CD4-positive, CD25-positive, alpha-beta regulatory T cell (primary cell): Measurements from ENCODE around the gene TMCO1. TPM values are rescaled to one million over a fixed set of nuclear protein-coding genes. Genes with fewer than 3 reads are reported as not detected.
A peak's percentile ranks its signal among the peaks of the same experiment; 100 is the strongest.
"Not testable (repeated sequence)": the region's sequence is repeated elsewhere in the genome, so short reads cannot be mapped to it uniquely, and the experiment has no call there.

Experiments used
- ATAC-seq, 2 donors: fragments of 150-1000 bp; cut with Tn5 transposase; one replicate each; pipeline ENCODE4 v1.10.0; 2021; ENCODE audit warnings: low read depth in 2 of 2, moderate number of reproducible peaks in 2 of 2, moderate library complexity in 1 of 2
- DNase-seq, 3 donors: peaks; one replicate each; pipeline versions ENCODE4 v3.0.0 to v3.0.0-alpha.2; 2012 to 2022; ENCODE audit warnings: mixed read lengths in 1 of 3
- H3K27ac ChIP-seq: one replicate; pipeline ENCODE4 v1.7.0; 2013; ENCODE audit warnings: mild to moderate bottlenecking, low read length; ENCODE audit not compliant: insufficient read depth, poor library complexity, severe bottlenecking
- H3K27me3 ChIP-seq: one replicate; pipeline ENCODE4 v1.7.0; 2013; ENCODE audit warnings: low read length; ENCODE audit not compliant: control insufficient read depth, insufficient read depth
- H3K36me3 ChIP-seq: one replicate; pipeline ENCODE4 v1.7.0; 2013; ENCODE audit warnings: mild to moderate bottlenecking, low read length, moderate library complexity; ENCODE audit not compliant: control insufficient read depth, insufficient read depth
- H3K4me1 ChIP-seq: 2 replicates; pipeline ENCODE4 v1.7.0; 2013; ENCODE audit warnings: mild to moderate bottlenecking, low read length; ENCODE audit not compliant: insufficient read depth, control insufficient read depth, poor library complexity, severe bottlenecking
- H3K4me3 ChIP-seq: one replicate; pipeline ENCODE4 v1.7.0; 2013; ENCODE audit warnings: low read depth, mild to moderate bottlenecking, low read length, moderate library complexity
- H3K9me3 ChIP-seq, 2 experiments: 1 replicate in 1 of 2; 2 replicates in 1 of 2; pipeline ENCODE4 v1.7.0; 2013; ENCODE audit warnings: low read length in 2 of 2, mild to moderate bottlenecking in 1 of 2, moderate library complexity in 1 of 2; ENCODE audit not compliant: control insufficient read depth in 2 of 2
- H3K27ac Mint-ChIP-seq, 3 donors: one replicate each; pipeline ENCODE4 v1.8.0; 2020 to 2022; ENCODE audit warnings: mild to moderate bottlenecking in 3 of 3, mixed read lengths in 3 of 3, moderate library complexity in 2 of 3
- H3K27me3 Mint-ChIP-seq: one replicate; pipeline ENCODE4 v1.8.0; 2022; ENCODE audit warnings: mild to moderate bottlenecking, mixed read lengths
- H3K36me3 Mint-ChIP-seq: one replicate; pipeline ENCODE4 v1.8.0; 2020; ENCODE audit warnings: mixed read lengths
- H3K4me1 Mint-ChIP-seq, 4 donors: one replicate each; pipeline ENCODE4 v1.8.0; 2020 to 2022; ENCODE audit warnings: mixed read lengths in 4 of 4, mild to moderate bottlenecking in 1 of 4
- H3K4me3 Mint-ChIP-seq, 4 donors: one replicate each; pipeline ENCODE4 v1.8.0; 2020 to 2022; ENCODE audit warnings: mild to moderate bottlenecking in 4 of 4, mixed read lengths in 4 of 4, moderate library complexity in 3 of 4
- H3K9me3 Mint-ChIP-seq, 7 donors: one replicate each; pipeline ENCODE4 v1.8.0; 2020 to 2022; ENCODE audit warnings: mixed read lengths in 7 of 7, mild to moderate bottlenecking in 3 of 7, moderate library complexity in 2 of 7
- polyA plus RNA-seq, 4 donors: library from polyadenylated mRNA; unstranded; fragments of 300-500 nt; fragmentation: Illumina TruSeq; gene quantifications; one replicate each; pipeline ENCODE4 v1.2.3, GENCODE V29; 2021
- total RNA-seq: library from RNA; stranded (reverse); gene quantifications from one replicate; pipeline ENCODE4 v1.2.3, GENCODE V29; 2022

The TMCO1 gene
- total and polyA plus RNA-seq, 5 donors from 2014 or later: 42.7 to 189 (median 155) TPM

- Mint-ChIP-seq H3K27me3 (no peaks in the 10 kb centered on the region), H3K27ac (peak overlapping the region; percentile 3 to 66 (median 4)), H3K9me3 (peaks cover 0 to 7% (median 1%) of the 10 kb centered on the region in 7 donors), H3K4me1 (peaks cover 37 to 61% (median 42%) of the 10 kb centered on the region in 4 donors), H3K36me3 (peaks cover 63% of the 10 kb centered on the region), H3K4me3 (no peak overlapping the region)
- no peaks in the 10 kb centered on the region for H3K27me3 ChIP-seq
- no peak overlapping the region for H3K27ac ChIP-seq
- ATAC-seq (no peak), DNase-seq (no peak)
- H3K4me1 ChIP-seq: peaks cover 15% of the 10 kb centered on the region
- no peak overlapping the region for H3K4me3 ChIP-seq
- no peaks in the 10 kb centered on the region for H3K9me3 ChIP-seq
- H3K36me3 ChIP-seq: peaks cover 54% of the 10 kb centered on the region
Observed at GRCh38 chr1:165683848-165684485, 84.7 kb downstream of the TMCO1 start.

- DNase-seq, H3K9me3 ChIP-seq, H3K4me3 ChIP-seq, ATAC-seq, H3K27me3 Mint-ChIP-seq, H3K9me3 Mint-ChIP-seq, H3K27ac ChIP-seq, H3K27me3 ChIP-seq: not testable (repeated sequence)
- peaks cover 11% of the 10 kb centered on the region for H3K4me1 ChIP-seq
- Mint-ChIP-seq H3K4me3 (peak overlapping the region in 1 of 4 donors; percentile 17), H3K4me1 (peaks cover 34 to 55% (median 36%) of the 10 kb centered on the region in 4 donors), H3K27ac (peak overlapping the region in 2 of 3 donors; percentile 68 to 69), H3K36me3 (peaks cover 63% of the 10 kb centered on the region)
- peaks cover 71% of the 10 kb centered on the region for H3K36me3 ChIP-seq
Observed at GRCh38 chr1:165680773-165681172, 87.9 kb downstream of the TMCO1 start.

GRCh38 chr1:165680303-165680702 is 88.4 kb downstream of the TMCO1 start:
- peak overlapping the region in 2 of 3 donors; percentile 68 to 69 for H3K27ac Mint-ChIP-seq
- peak overlapping the region in 1 of 4 donors; percentile 17 for H3K4me3 Mint-ChIP-seq
- peaks cover 65% of the 10 kb centered on the region for H3K36me3 Mint-ChIP-seq

GRCh38 chr1:165679282-165680036 is 89.2 kb downstream of the TMCO1 start:
- DNase-seq (peak in 1 of 3 donors; percentile 19), ATAC-seq (no peak)
- Histone ChIP-seq H3K4me1 (peaks cover 11% of the 10 kb centered on the region), H3K9me3 (no peaks in the 10 kb centered on the region), H3K36me3 (peaks cover 70% of the 10 kb centered on the region), H3K27ac (peak overlapping the region; percentile 41), H3K27me3 (no peaks in the 10 kb centered on the region), H3K4me3 (no peak overlapping the region)
- Mint-ChIP-seq H3K27me3 (no peaks in the 10 kb centered on the region), H3K9me3 (peaks cover 0 to 1% (median 0%) of the 10 kb centered on the region in 7 donors), H3K27ac (peak overlapping the region; percentile 66 to 80 (median 78)), H3K36me3 (peaks cover 63% of the 10 kb centered on the region), H3K4me1 (peaks cover 25 to 46% (median 29%) of the 10 kb centered on the region in 4 donors), H3K4me3 (peak overlapping the region in 1 of 4 donors; percentile 15)

More at GRCh38 chr1:165680303-165680702, 88.4 kb downstream of the TMCO1 start:
- peaks cover 11% of the 10 kb centered on the region for H3K4me1 ChIP-seq
- ATAC-seq (no peak), DNase-seq (no peak)
- no peaks in the 10 kb centered on the region for H3K9me3 ChIP-seq
- H3K36me3 ChIP-seq: peaks cover 71% of the 10 kb centered on the region
- Mint-ChIP-seq H3K9me3 (peaks cover 0 to 1% (median 0%) of the 10 kb centered on the region in 7 donors), H3K27me3 (no peaks in the 10 kb centered on the region), H3K4me1 (peaks cover 33 to 53% (median 35%) of the 10 kb centered on the region in 4 donors)
- H3K4me3 ChIP-seq: no peak overlapping the region
- H3K27me3 ChIP-seq: no peaks in the 10 kb centered on the region
- H3K27ac ChIP-seq: no peak overlapping the region

- Mint-ChIP-seq H3K4me1 (peaks cover 22 to 39% (median 26%) of the 10 kb centered on the region in 4 donors), H3K4me3 (peak overlapping the region in 3 of 4 donors; percentile 30 to 55 (median 46)), H3K36me3 (peaks cover 61% of the 10 kb centered on the region), H3K27ac (peak overlapping the region; percentile 78 to 82 (median 80)), H3K27me3 (no peaks in the 10 kb centered on the region), H3K9me3 (peaks cover 0 to 1% (median 0%) of the 10 kb centered on the region in 7 donors)
- H3K27me3 ChIP-seq: no peaks in the 10 kb centered on the region
- H3K9me3 ChIP-seq: no peaks in the 10 kb centered on the region
- peaks cover 75% of the 10 kb centered on the region for H3K36me3 ChIP-seq
- DNase-seq (peak in 2 of 3 donors; percentile 34 to 39), ATAC-seq (peak in 1 of 2 donors; percentile 74)
- H3K27ac ChIP-seq: no peak overlapping the region
- peak overlapping the region; percentile 27 for H3K4me3 ChIP-seq
- H3K4me1 ChIP-seq: peaks cover 11% of the 10 kb centered on the region
Observed at GRCh38 chr1:165678509-165678908, 90.2 kb downstream of the TMCO1 start.

Other genes with a start within 250 kb of the TMCO1 start
- not detected for gene LRRC52, start 224.9 kb downstream of the TMCO1 start, total RNA-seq
- gene LRRC52, start 224.9 kb downstream of the TMCO1 start, polyA plus RNA-seq: not detected
- gene MGST3, start 137.6 kb downstream of the TMCO1 start, total RNA-seq: 37.1 TPM
- 100 to 1,000 TPM; 133 to 190 (median 149) TPM for gene MGST3, start 137.6 kb downstream of the TMCO1 start, polyA plus RNA-seq
- gene ALDH9A1, start 70.3 kb downstream of the TMCO1 start, total RNA-seq: 32.1 TPM
- 100 to 1,000 TPM in 3 of 4 donors, 10 to 100 TPM in 1; 97.0 to 124 (median 117) TPM for gene ALDH9A1, start 70.3 kb downstream of the TMCO1 start, polyA plus RNA-seq
- gene UCK2, start 58.7 kb upstream of the TMCO1 start, total RNA-seq: 5.5 TPM
- 10 to 100 TPM in 2 of 4 donors, 1 to 10 TPM in 2; 9.6 to 12.8 (median 11.2) TPM for gene UCK2, start 58.7 kb upstream of the TMCO1 start, polyA plus RNA-seq